H54 (cell line): Measurements from ENCODE around the gene MT1H.

Experiments used
- DNase-seq: peaks from one replicate; pipeline ENCODE4 v3.0.0; 2011; ENCODE audit warnings: low spot score, mixed read lengths; ENCODE audit not compliant: insufficient read length
- FAIRE-seq: peaks from 3 replicates; lab custom pipeline; 2011; peaks lifted over from hg19 to GRCh38; lab: Jason Lieb, UNC
- POLR2A ChIP-seq: IDR thresholded peaks from 2 replicates; pipeline ENCODE4 v1.6.1; 2011; ENCODE audit warnings: low read depth, mild to moderate bottlenecking, low read length

The MT1H gene

DNA sequence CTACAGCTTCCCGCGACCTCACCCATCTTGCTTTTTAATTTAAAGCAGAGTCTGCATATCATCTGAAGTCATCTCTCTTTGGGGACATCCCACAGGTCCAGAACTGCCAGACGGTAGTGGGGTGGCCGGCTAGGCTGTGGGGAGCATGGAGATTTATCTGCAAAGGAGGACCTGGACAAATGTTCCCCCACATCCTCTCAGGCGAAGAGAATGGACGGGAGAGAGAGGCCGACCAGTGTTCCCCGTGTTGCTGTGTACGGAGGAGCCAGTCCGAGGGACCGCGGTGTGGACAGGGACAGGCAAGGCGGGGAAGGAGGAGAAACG, 37.8 kb upstream of the MT1H start:
- TF ChIP-seq POLR2A: no peak
- no peak for DNase-seq
- no peak for FAIRE-seq

GRCh38 chr16:56632156-56632847, 37.3 kb upstream of the MT1H start, which contains the start of gene MT1M:
TSS of gene MT1M (plus strand) at chr16:56632659. CDS start at chr16:56632732, 73 bp downstream.
- DNase-seq: no peak

DNA sequence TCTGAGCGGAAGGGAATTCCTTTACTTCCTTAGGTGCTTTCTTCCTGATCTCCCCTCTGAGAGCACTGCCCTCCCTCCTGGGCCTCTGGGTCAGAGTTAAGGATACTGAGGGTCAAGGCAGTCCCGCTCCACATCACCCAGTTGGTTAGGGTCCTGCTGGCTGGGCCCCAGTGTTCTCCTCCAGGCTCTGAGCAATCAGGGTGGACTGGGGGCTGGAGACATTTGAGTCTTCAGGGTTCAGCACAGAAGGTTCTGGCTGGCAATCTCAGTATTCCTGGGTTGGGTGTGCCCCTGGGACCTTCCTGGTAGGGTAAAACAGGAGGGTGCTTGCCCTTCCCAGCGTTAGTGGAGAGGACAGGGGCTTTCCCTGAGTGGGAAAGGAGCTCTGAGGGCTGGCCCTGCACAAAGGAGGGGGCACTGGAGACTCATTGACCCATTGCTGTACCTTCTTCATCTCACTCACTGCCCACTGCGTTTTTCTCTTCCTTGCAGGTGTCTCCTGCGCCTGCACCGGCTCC, 36.7 kb upstream of the MT1H start:
- no peak for FAIRE-seq
- no peak for DNase-seq
- TF ChIP-seq POLR2A: no peak

More at GRCh38 chr16:56632156-56632847, 37.3 kb upstream of the MT1H start, which contains the start of gene MT1M:
- FAIRE-seq: no peak
- no peak for TF ChIP-seq POLR2A

GRCh38 chr16:56633535-56633934, 36.1 kb upstream of the MT1H start:
- FAIRE-seq (no peak), DNase-seq (no peak)
- no peak for TF ChIP-seq POLR2A

- FAIRE-seq: no peak
- no peak for DNase-seq
- no peak for TF ChIP-seq POLR2A
Observed at GRCh38 chr16:56634715-56635440, 34.7 kb upstream of the MT1H start.

DNA sequence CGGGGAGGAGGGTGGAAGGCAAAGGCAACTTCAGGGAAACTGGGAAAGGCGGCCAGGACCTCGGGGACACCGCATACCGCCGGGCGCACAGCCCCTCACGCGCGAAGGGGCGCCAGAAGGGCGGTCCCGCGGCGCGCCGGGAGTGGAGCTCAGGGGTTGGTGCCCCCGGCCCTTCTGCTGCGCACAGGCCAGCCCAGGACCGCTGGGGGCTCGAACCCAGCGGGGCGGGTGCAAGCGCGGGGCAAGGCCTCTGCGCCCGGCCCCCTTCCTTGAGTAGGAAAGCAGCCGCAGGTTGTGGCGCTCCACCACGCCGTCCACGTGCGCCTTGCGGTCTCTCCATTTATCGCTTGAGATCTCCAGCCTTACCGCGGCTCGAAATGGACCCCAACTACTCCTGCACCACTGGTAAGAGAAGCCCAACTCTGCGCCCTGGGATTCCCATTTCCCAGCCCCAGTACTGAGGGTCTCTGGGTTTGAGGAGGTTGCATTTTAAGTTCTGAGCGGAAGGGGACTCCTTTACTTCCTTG, 34.1 kb upstream of the MT1H start:
- no peak for TF ChIP-seq POLR2A
- FAIRE-seq (no peak), DNase-seq (no peak)

DNA sequence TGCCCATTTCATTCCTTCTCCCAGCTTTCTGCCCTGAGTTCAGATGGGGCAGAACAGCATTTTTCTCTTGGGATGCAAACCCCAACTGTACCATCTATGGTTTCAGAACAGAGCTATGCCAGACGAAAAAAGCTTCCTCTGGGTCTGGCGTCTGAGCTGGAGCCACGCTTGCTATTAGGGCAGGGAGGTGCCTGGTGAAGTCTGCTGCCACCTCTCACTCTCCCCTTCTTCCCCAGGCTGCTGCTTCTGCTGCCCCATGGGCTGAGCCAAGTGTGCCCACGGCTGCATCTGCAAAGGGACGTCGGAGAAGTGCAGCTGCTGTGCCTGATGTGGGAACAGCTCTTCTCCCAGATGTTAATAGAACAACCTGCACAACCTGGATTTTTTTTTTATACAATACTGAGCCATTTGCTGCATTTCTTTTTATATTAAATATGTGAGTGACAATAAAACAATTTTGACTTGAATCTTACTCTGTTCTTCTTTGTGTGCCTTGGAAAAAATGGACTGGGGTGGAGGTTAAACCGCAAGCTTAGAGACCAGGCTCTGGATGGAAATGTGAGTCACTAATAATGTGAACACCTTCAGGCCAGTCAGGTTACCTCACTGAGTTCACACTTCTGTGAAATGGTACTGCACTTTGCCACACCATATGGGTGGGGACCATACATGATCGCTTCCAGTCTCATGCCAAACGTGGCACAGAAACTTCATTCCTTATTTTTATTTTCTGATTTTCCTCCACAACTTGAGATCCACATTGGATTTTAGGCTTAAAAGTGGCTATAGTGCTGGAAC, 32.8 kb upstream of the MT1H start:
- no peak for TF ChIP-seq POLR2A
- DNase-seq (no peak), FAIRE-seq (no peak)

GRCh38 chr16:56637814-56638750, 31.5 kb upstream of the MT1H start, which contains the start of gene MT1A:
TSS of gene MT1A (plus strand) at chr16:56638666. CDS start at chr16:56638739, 73 bp downstream.
- no peak for DNase-seq
- no peak for FAIRE-seq
- no peak for TF ChIP-seq POLR2A

DNA sequence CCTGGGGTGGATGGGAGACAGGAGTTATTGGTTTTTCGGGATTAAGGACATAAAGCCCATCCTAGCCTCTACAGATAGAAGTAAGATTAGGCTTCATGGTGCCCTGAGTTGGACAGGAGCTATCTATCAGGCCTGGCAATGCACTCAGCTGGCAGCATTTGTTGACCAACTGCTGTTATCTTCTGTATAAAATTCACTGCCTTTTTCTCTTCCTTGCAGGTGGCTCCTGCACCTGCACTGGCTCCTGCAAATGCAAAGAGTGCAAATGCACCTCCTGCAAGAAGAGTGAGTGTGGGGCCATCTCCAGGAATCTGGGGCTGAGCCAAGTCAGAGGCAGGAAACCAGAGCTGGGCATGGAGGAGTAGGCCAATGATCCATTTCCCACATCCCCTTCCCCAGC, 30.6 kb upstream of the MT1H start:
- FAIRE-seq (no peak), DNase-seq (no peak)
- no peak for TF ChIP-seq POLR2A

DNA sequence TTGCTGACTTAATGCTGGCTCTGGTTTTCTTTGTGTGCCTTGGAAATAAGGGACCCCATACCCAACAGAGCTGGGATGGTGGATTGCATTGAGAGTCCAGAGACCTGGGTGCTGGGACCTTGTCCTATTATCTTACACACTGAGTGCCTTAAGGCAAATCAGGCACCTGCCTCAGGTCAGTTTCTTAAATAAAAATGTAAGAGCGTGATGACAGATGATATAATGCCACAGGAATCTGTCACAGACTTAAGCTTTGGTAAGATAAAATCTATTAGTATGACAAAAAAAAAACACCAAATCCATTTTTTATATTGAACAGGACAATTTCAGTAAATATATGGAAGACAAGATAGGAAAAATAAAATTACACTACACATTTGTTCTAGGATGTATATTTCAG, 29.5 kb upstream of the MT1H start:
- FAIRE-seq (no peak), DNase-seq (no peak)
- no peak for TF ChIP-seq POLR2A

DNA sequence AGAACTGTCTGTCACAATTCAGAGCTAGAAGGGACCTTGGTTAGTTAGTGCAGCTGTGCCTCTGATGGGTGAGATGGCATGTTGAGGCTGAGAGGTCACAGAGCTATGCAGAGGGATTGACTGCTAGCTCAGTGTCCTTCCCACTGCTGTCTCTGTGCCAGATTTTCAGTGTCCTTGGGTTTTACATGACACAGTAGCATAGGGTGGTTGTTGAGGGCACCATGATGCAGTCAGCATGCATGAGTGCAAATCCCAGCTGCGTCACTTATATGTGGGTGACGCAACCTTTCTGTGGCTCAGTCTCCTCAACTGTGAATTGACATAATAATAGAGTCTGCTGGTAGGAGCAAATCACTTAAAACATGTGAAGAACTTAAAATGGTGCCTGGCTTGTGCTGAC, 28.4 kb upstream of the MT1H start:
- no peak for TF ChIP-seq POLR2A
- DNase-seq: no peak
- FAIRE-seq: no peak

GRCh38 chr16:56643080-56643778, 26.4 kb upstream of the MT1H start:
- no peak for TF ChIP-seq POLR2A
- DNase-seq (no peak), FAIRE-seq (no peak)

- DNase-seq (no peak), FAIRE-seq (no peak)
- TF ChIP-seq POLR2A: no peak
Observed at GRCh38 chr16:56643833-56644232, 25.8 kb upstream of the MT1H start.
